H9 (cell line): ENCODE data around the gene CABLES2. TPM values are rescaled to one million over a fixed set of nuclear protein-coding genes. Genes with fewer than 3 reads are reported as not detected.
A peak's percentile ranks its signal among the peaks of the same experiment; 100 is the strongest.

Experiments
- DNase-seq: peaks from one replicate; pipeline ENCODE4 v3.0.0-alpha.2; 2017
- H2AFZ ChIP-seq: one replicate; pipeline ENCODE4 v1.6.1; 2013; ENCODE audit warnings: mild to moderate bottlenecking, low read length, control low read depth, moderate library complexity
- H2AK5ac ChIP-seq: 2 replicates; pipeline ENCODE4 v1.6.1; 2013; ENCODE audit warnings: low read length, control low read depth, mixed read lengths; ENCODE audit not compliant: insufficient read length
- H2BK120ac ChIP-seq: one replicate; pipeline ENCODE4 v1.6.1; 2013; ENCODE audit warnings: low read depth, mild to moderate bottlenecking, low read length, control low read depth, inconsistent platforms; ENCODE audit not compliant: poor library complexity, severe bottlenecking
- H2BK12ac ChIP-seq: 2 replicates; pipeline ENCODE4 v1.6.1; 2013; ENCODE audit warnings: low read length, control low read depth, mixed read lengths, low read depth; ENCODE audit not compliant: insufficient read length
- H2BK15ac ChIP-seq: 2 replicates; pipeline ENCODE4 v1.6.1; 2013; ENCODE audit warnings: low read depth, low read length, control low read depth
- H2BK20ac ChIP-seq: one replicate; pipeline ENCODE4 v1.6.1; 2013; ENCODE audit warnings: low read depth, mild to moderate bottlenecking, low read length, control low read depth, inconsistent platforms; ENCODE audit not compliant: poor library complexity, severe bottlenecking
- H2BK5ac ChIP-seq: 2 replicates; pipeline ENCODE4 v1.6.1; 2013; ENCODE audit warnings: low read length, control low read depth, mixed read lengths; ENCODE audit not compliant: insufficient read length
- H3K14ac ChIP-seq: 2 replicates; pipeline ENCODE4 v1.6.1; 2013; ENCODE audit warnings: low read length, control low read depth; ENCODE audit not compliant: insufficient read depth
- H3K18ac ChIP-seq: 2 replicates; pipeline ENCODE4 v1.6.1; 2013; ENCODE audit warnings: low read depth, mild to moderate bottlenecking, mixed read lengths, low read length, control low read depth; ENCODE audit not compliant: insufficient read length
- H3K23ac ChIP-seq: 2 replicates; pipeline ENCODE4 v1.6.1; 2013; ENCODE audit warnings: low read length, control low read depth, mixed read lengths, low read depth; ENCODE audit not compliant: insufficient read length
- H3K23me2 ChIP-seq: 2 replicates; pipeline ENCODE4 v1.6.1; 2013; ENCODE audit warnings: low read depth, mild to moderate bottlenecking, mixed read lengths, low read length, control low read depth; ENCODE audit not compliant: insufficient read length, poor library complexity, severe bottlenecking
- H3K27ac ChIP-seq: 2 replicates; pipeline ENCODE4 v1.5.1; 2013; ENCODE audit warnings: low read length, control low read depth, mixed read lengths, low read depth; ENCODE audit not compliant: insufficient read length
- H3K27me3 ChIP-seq: 2 replicates; pipeline ENCODE4 v1.6.1; 2013; ENCODE audit warnings: low read length, control low read depth, inconsistent platforms; ENCODE audit not compliant: insufficient read depth
- H3K4ac ChIP-seq: 2 replicates; pipeline ENCODE4 v1.6.1; 2013; ENCODE audit warnings: low read depth, mild to moderate bottlenecking, control low read depth, inconsistent platforms, low read length, moderate library complexity
- H3K4me1 ChIP-seq: 2 replicates; pipeline ENCODE4 v1.6.1; 2013; ENCODE audit warnings: low read length, control low read depth, inconsistent platforms; ENCODE audit not compliant: insufficient read depth
- H3K4me2 ChIP-seq: 2 replicates; pipeline ENCODE4 v1.6.1; 2013; ENCODE audit warnings: low read length, control low read depth, mixed read lengths; ENCODE audit not compliant: insufficient read length, insufficient read depth
- H3K56ac ChIP-seq: 2 replicates; pipeline ENCODE4 v1.6.1; 2013; ENCODE audit warnings: low read depth, mild to moderate bottlenecking, mixed read lengths, low read length, control low read depth; ENCODE audit not compliant: insufficient read length
- H3K79me1 ChIP-seq: 2 replicates; pipeline ENCODE4 v1.6.1; 2013; ENCODE audit warnings: low read depth, mild to moderate bottlenecking, moderate library complexity, low read length, control low read depth, inconsistent platforms; ENCODE audit not compliant: insufficient read depth, poor library complexity, severe bottlenecking
- H3K79me2 ChIP-seq: 2 replicates; pipeline ENCODE4 v1.6.1; 2013; ENCODE audit warnings: low read length, control low read depth, inconsistent platforms; ENCODE audit not compliant: insufficient read depth
- H3K9ac ChIP-seq: 2 replicates; pipeline ENCODE4 v1.6.1; 2013; ENCODE audit warnings: low read length, control low read depth, mixed read lengths; ENCODE audit not compliant: insufficient read length; ENCODE audit errors: extremely low read depth
- H3K9me3 ChIP-seq: one replicate; pipeline ENCODE4 v1.6.1; 2013; ENCODE audit warnings: low read depth, low read length, inconsistent platforms; ENCODE audit not compliant: control insufficient read depth
- H3T11ph ChIP-seq: one replicate; pipeline ENCODE4 v1.6.1; 2013; ENCODE audit warnings: mild to moderate bottlenecking, low read length, control low read depth, inconsistent platforms
- H4K20me1 ChIP-seq: one replicate; pipeline ENCODE4 v1.6.1; 2013; ENCODE audit not compliant: control insufficient read depth, insufficient read length, insufficient read depth
- H4K5ac ChIP-seq: 2 replicates; pipeline ENCODE4 v1.6.1; 2013; ENCODE audit warnings: low read depth, mild to moderate bottlenecking, mixed read lengths, low read length, control low read depth; ENCODE audit not compliant: insufficient read length
- H4K8ac ChIP-seq: replicated peaks from 2 replicates; pipeline ENCODE4 v1.6.1; 2013; ENCODE audit warnings: low read length, control low read depth, mixed read lengths, low read depth; ENCODE audit not compliant: insufficient read length
- H4K91ac ChIP-seq: 2 replicates; pipeline ENCODE4 v1.6.1; 2013; ENCODE audit warnings: low read depth, mild to moderate bottlenecking, moderate library complexity, mixed read lengths, low read length, control low read depth; ENCODE audit not compliant: insufficient read length
- H3K27ac Mint-ChIP-seq, 3 experiments: 2 replicates in 2 of 3; 3 replicates in 1 of 3; pipeline ENCODE4 v1.8.0; 2020 to 2021; ENCODE audit warnings: mixed read lengths in 3 of 3, mild to moderate bottlenecking in 1 of 3, moderate library complexity in 1 of 3
- H3K27me3 Mint-ChIP-seq: 2 replicates; pipeline ENCODE4 v1.8.0; 2021; ENCODE audit warnings: low read depth, mild to moderate bottlenecking, moderate library complexity, mixed read lengths
- H3K36me3 Mint-ChIP-seq, 3 experiments: 2 replicates in 2 of 3; 3 replicates in 1 of 3; pipeline ENCODE4 v1.8.0; 2020 to 2021; ENCODE audit warnings: low read depth in 3 of 3, mixed read lengths in 3 of 3; ENCODE audit not compliant: insufficient read depth in 1 of 3
- H3K4me1 Mint-ChIP-seq, 2 experiments: 2 replicates each; pipeline ENCODE4 v1.8.0; 2020; ENCODE audit warnings: mixed read lengths in 2 of 2
- H3K4me3 Mint-ChIP-seq, 2 experiments: 2 replicates in 1 of 2; 3 replicates in 1 of 2; pipeline ENCODE4 v1.8.0; 2020 to 2021; ENCODE audit warnings: mild to moderate bottlenecking in 2 of 2, mixed read lengths in 2 of 2, moderate library complexity in 1 of 2
- H3K9me3 Mint-ChIP-seq, 2 experiments: 2 replicates in 1 of 2; 3 replicates in 1 of 2; pipeline ENCODE4 v1.8.0; 2020; ENCODE audit warnings: mild to moderate bottlenecking in 2 of 2, mixed read lengths in 2 of 2, moderate library complexity in 1 of 2
- CTCF ChIP-seq: fragments of 200-600 bp; sonication (generic); conservative IDR thresholded peaks from 3 replicates; pipeline ENCODE4 v1.8.0; 2021; ENCODE audit warnings: antibody characterized with exemption, mild to moderate bottlenecking
- WGBS: extraction: QIAGEN DNeasy Blood & Tissue Kit; methylation state at CpG from one replicate; pipeline ENCODE4 v1.1.7; 2013; ENCODE audit warnings: missing lambda C conversion rate, low lambda C conversion rate, mixed read lengths; ENCODE audit not compliant: insufficient read length; ENCODE audit errors: extremely low coverage; 5-methylcytosine and 5-hydroxymethylcytosine counted together
- total RNA-seq: library from RNA; stranded (reverse); gene quantifications from 2 replicates; pipeline ENCODE4 v1.2.1, GENCODE V29; 2021

Gene CABLES2
- total RNA-seq, 1 experiment from 2014 or later: 10.8 TPM

GRCh38 chr20:62446888-62447869 is 40.1 kb upstream of the CABLES2 start:
- no peak overlapping the region for H3T11ph ChIP-seq
- DNase-seq: no peak

More at GRCh38 chr20:62446888-62447869, 40.1 kb upstream of the CABLES2 start:
- H3K4me1 ChIP-seq: no peaks in the 10 kb centered on the region
- H3K9ac ChIP-seq: no peak overlapping the region
- no peak overlapping the region; the same call in 1 of the 2 replicates for H3K14ac ChIP-seq
- H3K4me3 Mint-ChIP-seq: no peak overlapping the region; a peak in 2 of 5 replicates
- H3K4me2 ChIP-seq: no peak overlapping the region
- H4K20me1 ChIP-seq: no peaks in the 10 kb centered on the region
- no peak overlapping the region for H2BK120ac ChIP-seq
- no peaks in the 10 kb centered on the region; a peak in 1 of 7 replicates for H3K36me3 Mint-ChIP-seq
- no peak overlapping the region for H3K23ac ChIP-seq
- H4K8ac ChIP-seq: no peak overlapping the region
- peak overlapping the region in 1 of 3 experiments; percentile 53; a peak in 3 of 7 replicates for H3K27ac Mint-ChIP-seq
- H3K18ac ChIP-seq: no peak overlapping the region
- H3K9me3 ChIP-seq: no peaks in the 10 kb centered on the region
- no peak overlapping the region for H2AK5ac ChIP-seq
- no peak overlapping the region for H2BK5ac ChIP-seq
- no peak overlapping the region for H2AFZ ChIP-seq
- no peak overlapping the region for H3K27ac ChIP-seq
- no peak overlapping the region for H4K5ac ChIP-seq
- H2BK15ac ChIP-seq: no peak overlapping the region
- H3K27me3 Mint-ChIP-seq: peaks cover 16% of the 10 kb centered on the region
- H2BK20ac ChIP-seq: no peak overlapping the region
- H3K9me3 Mint-ChIP-seq: no peaks in the 10 kb centered on the region
- H3K27me3 ChIP-seq: no peaks in the 10 kb centered on the region
- no CpG with 5 or more reads among the region's 44 CpGs for WGBS
- H2BK12ac ChIP-seq: no peak overlapping the region
- H3K4ac ChIP-seq: no peak overlapping the region
- no peak for TF ChIP-seq CTCF
- no peaks in the 10 kb centered on the region for H3K79me2 ChIP-seq
- H3K56ac ChIP-seq: no peak overlapping the region
- no peak overlapping the region for H4K91ac ChIP-seq
- no peaks in the 10 kb centered on the region for H3K23me2 ChIP-seq
- no peaks in the 10 kb centered on the region for H3K79me1 ChIP-seq
- H3K4me1 Mint-ChIP-seq: peaks cover 0 to 5% of the 10 kb centered on the region in 2 experiments; a peak in 2 of 4 replicates
